Panc1 (cell line): ENCODE data around the gene TES. TPM values are rescaled to one million over a fixed set of nuclear protein-coding genes. Genes with fewer than 3 reads are reported as not detected.

Source experiments
- ATAC-seq: fragments of 200-7000 bp; cut with Tn5 transposase; 2 replicates; pipeline ENCODE4 v1.9.1; 2020; ENCODE audit warnings: mild to moderate bottlenecking, moderate library complexity
- BruUV-seq: library from RNA; stranded (reverse); fragments of 400-500 nt; replicated peaks from 2 replicates; lab custom pipeline; 2021; lab: Mats Ljungman, UMichigan
- CTCF ChIA-PET: fragments of 300-600 bp; sonication (Branson Sonifier 250); formaldehyde crosslinking; loops from one replicate; lab custom pipeline; 2022; ENCODE audit warnings: antibody characterized with exemption; lab: Charles Lee
- POLR2A ChIA-PET: fragments of 300-600 bp; sonication (Branson Sonifier 250); formaldehyde crosslinking; loops from one replicate; lab custom pipeline; 2022; ENCODE audit warnings: antibody characterized with exemption; lab: Charles Lee
- DNase-seq: peaks from one replicate; pipeline ENCODE4 v3.0.0-alpha.2; 2010; ENCODE audit warnings: low read depth, low spot score
- H3K27ac ChIP-seq: 2 replicates; pipeline ENCODE4 v1.5.1; 2011; ENCODE audit warnings: mild to moderate bottlenecking, low read length, inconsistent platforms
- H3K27me3 ChIP-seq: fragments of 200-500 bp; sonication (Bioruptor generic); 2 replicates; pipeline ENCODE4 v1.6.0; 2014; ENCODE audit warnings: low read length, inconsistent platforms; ENCODE audit not compliant: control insufficient read depth, insufficient read depth
- H3K36me3 ChIP-seq: fragments of 200-500 bp; sonication (Bioruptor generic); 2 replicates; pipeline ENCODE4 v1.5.1; 2014; ENCODE audit warnings: inconsistent platforms, mild to moderate bottlenecking, low read length, moderate library complexity; ENCODE audit not compliant: control insufficient read depth, insufficient read depth
- H3K4me1 ChIP-seq: 2 replicates; pipeline ENCODE4 v1.5.1; 2011; ENCODE audit warnings: inconsistent platforms, mild to moderate bottlenecking, low read length, moderate library complexity; ENCODE audit not compliant: control insufficient read depth, insufficient read depth
- H3K4me3 ChIP-seq, 2 experiments: 2 replicates each; pipeline ENCODE4 v1.5.1; 2011 to 2012; ENCODE audit warnings: low read depth in 2 of 2, low read length in 2 of 2, mild to moderate bottlenecking in 2 of 2, inconsistent platforms in 1 of 2, moderate library complexity in 1 of 2
- H3K9me3 ChIP-seq: fragments of 200-500 bp; sonication (Bioruptor generic); 2 replicates; pipeline ENCODE4 v1.5.1; 2014; ENCODE audit warnings: low read depth, mild to moderate bottlenecking, inconsistent platforms, low read length, moderate library complexity; ENCODE audit not compliant: control insufficient read depth, insufficient read depth
- CTCF ChIP-seq: fragments of 450-650 bp; IDR thresholded peaks from 2 replicates; pipeline ENCODE4 v1.5.1; 2017; ENCODE audit warnings: mild to moderate bottlenecking
- POLR2AphosphoS5 ChIP-seq: IDR thresholded peaks from 2 replicates; pipeline ENCODE4 v1.6.1; 2012; ENCODE audit warnings: mild to moderate bottlenecking, low read depth, low read length, moderate library complexity
- REST ChIP-seq, 2 experiments: IDR thresholded peaks; 2 replicates each; pipeline ENCODE4 v1.6.1; 2011 to 2012; ENCODE audit warnings: low read depth in 2 of 2, control low read depth in 1 of 2, low read length in 1 of 2, mild to moderate bottlenecking in 1 of 2, moderate library complexity in 1 of 2; ENCODE audit not compliant: insufficient read depth in 1 of 2
- SIN3A ChIP-seq: IDR thresholded peaks from 2 replicates; pipeline ENCODE4 v1.6.1; 2012; ENCODE audit warnings: low read depth, mild to moderate bottlenecking, low read length, moderate library complexity, borderline replicate concordance; ENCODE audit not compliant: insufficient read depth
- TCF7L2 ChIP-seq: IDR thresholded peaks from 2 replicates; pipeline ENCODE4 v1.6.1; 2011; ENCODE audit warnings: mild to moderate bottlenecking, low read depth, low read length, inconsistent platforms
- in situ Hi-C: cut with HindIII; loops from 2 replicates; pipeline ENCODE4 v1.10.0; 2016; ENCODE audit warnings: low sequenced_read_pairs, low pct_unique_long_range_greater_than_20kb
- intact Hi-C: fragments of 100-400 bp; cut with micrococcal nuclease; formaldehyde crosslinking; loops from one replicate; pipeline ENCODE4 v1.10.0; 2022; ENCODE audit not compliant: unreplicated experiment
- total RNA-seq: library from RNA; stranded (reverse); gene quantifications from one replicate; pipeline ENCODE4 v1.2.1, GENCODE V29; 2021; ENCODE audit not compliant: unreplicated experiment

The TES gene
- total RNA-seq, 1 experiment from 2014 or later, result 99.4 TPM

- Histone ChIP-seq H3K27ac (no peak overlapping the region), H3K9me3 (no peaks in the 10 kb centered on the region), H3K27me3 (no peaks in the 10 kb centered on the region), H3K36me3 (no peaks in the 10 kb centered on the region), H3K4me3 (no peak overlapping the region), H3K4me1 (peaks cover 12% of the 10 kb centered on the region; the same call in 1 of the 2 replicates)
- ChIA-PET POLR2A (no interaction called here), CTCF (no interaction called here)
- BruUV-seq, result no TSS peak
- no peak for TF ChIP-seq CTCF
- TF ChIP-seq REST (IDR thresholded peaks at IDR 0.05; ENCODE audit: insufficient read depth in 1 of 2, low read depth in 2 of 2, low read length in 1 of 2), result no peak
- TF ChIP-seq SIN3A, result no peak
- no peak for TF ChIP-seq TCF7L2
- TF ChIP-seq POLR2AphosphoS5, result no peak
- intact Hi-C loops (no loop called here), in situ Hi-C loops (no loop called here)
- no peak for ATAC-seq
- no peak for DNase-seq
Observed at GRCh38 chr7:116206141-116206540, 4.2 kb upstream of the TES start.

- no peaks in the 10 kb centered on the region for H3K27me3 ChIP-seq
- H3K27ac ChIP-seq, result peak overlapping the region; percentile 34; the same call in 1 of the 2 replicates
- no peak overlapping the region for H3K4me3 ChIP-seq
- DNase-seq (no peak), ATAC-seq (no peak)
- no peaks in the 10 kb centered on the region for H3K36me3 ChIP-seq
- no TSS peak for BruUV-seq
- H3K4me1 ChIP-seq, result peaks cover 26% of the 10 kb centered on the region
- in situ Hi-C loops, result no loop called here
- ChIA-PET CTCF (interaction anchor here (2.7 kb wide), 1 partner anchor 28 kb away, joined by 6 read pairs; no protein-coding TSS in a partner anchor), POLR2A (interaction anchor here (0.7 kb wide), 1 partner anchor 328 kb away, joined by 3 read pairs; no protein-coding TSS in a partner anchor)
- TF ChIP-seq TCF7L2 (no peak), CTCF (no peak), REST (IDR thresholded peaks at IDR 0.05; ENCODE audit: insufficient read depth in 1 of 2, low read depth in 2 of 2, low read length in 1 of 2) (no peak), POLR2AphosphoS5 (no peak), SIN3A (no peak)
- H3K9me3 ChIP-seq, result no peaks in the 10 kb centered on the region
- intact Hi-C loops, result no loop called here
Observed at GRCh38 chr7:116208919-116209318, 1.4 kb upstream of the TES start.
